KMS-11 (cell line): ENCODE measurements around the gene POLR2I.

Experiments used
- H2AFZ ChIP-seq: fragments of 200-600 bp; sonication (generic); 2 replicates; pipeline ENCODE4 v1.6.1; 2016; ENCODE audit warnings: antibody characterized with exemption, mixed run types, low read depth
- H3K27ac ChIP-seq: fragments of 200-600 bp; sonication (generic); 2 replicates; pipeline ENCODE4 v1.6.1; 2016; ENCODE audit warnings: mild to moderate bottlenecking, mixed run types
- H3K27me3 ChIP-seq: fragments of 200-600 bp; sonication (generic); 2 replicates; pipeline ENCODE4 v1.6.1; 2017; ENCODE audit warnings: mild to moderate bottlenecking, low read depth, mixed run types, moderate library complexity; ENCODE audit not compliant: insufficient read depth
- H3K36me3 ChIP-seq: fragments of 200-600 bp; sonication (generic); 2 replicates; pipeline ENCODE4 v1.6.1; 2017; ENCODE audit warnings: mild to moderate bottlenecking, mixed run types; ENCODE audit not compliant: insufficient read depth
- H3K4me1 ChIP-seq: fragments of 200-600 bp; sonication (generic); 2 replicates; pipeline ENCODE4 v1.6.1; 2016; ENCODE audit warnings: mild to moderate bottlenecking, low read depth, mixed run types; ENCODE audit not compliant: poor library complexity, severe bottlenecking
- H3K4me2 ChIP-seq: fragments of 200-600 bp; sonication (generic); 2 replicates; pipeline ENCODE4 v1.7.0; 2016; ENCODE audit warnings: mild to moderate bottlenecking, mixed run types
- H3K4me3 ChIP-seq: fragments of 200-600 bp; sonication (generic); IDR thresholded peaks from 2 replicates; pipeline ENCODE4 v1.6.1; 2017; ENCODE audit warnings: low read depth, low read length, mixed read lengths; ENCODE audit not compliant: insufficient read depth
- H3K79me2 ChIP-seq: fragments of 200-600 bp; sonication (generic); 2 replicates; pipeline ENCODE4 v1.6.1; 2016; ENCODE audit warnings: low read depth, mixed run types; ENCODE audit not compliant: insufficient read depth
- H3K9ac ChIP-seq: fragments of 200-600 bp; sonication (generic); 2 replicates; pipeline ENCODE4 v1.6.1; 2016; ENCODE audit warnings: mild to moderate bottlenecking, mixed run types
- H4K20me1 ChIP-seq: fragments of 200-600 bp; sonication (generic); 2 replicates; pipeline ENCODE4 v1.6.1; 2016; ENCODE audit warnings: mild to moderate bottlenecking, mixed run types; ENCODE audit not compliant: insufficient read depth
- CTCF ChIP-seq: fragments of 200-600 bp; sonication (generic); conservative IDR thresholded peaks from 2 replicates; pipeline ENCODE4 v1.6.1; 2017; ENCODE audit warnings: low read depth, mild to moderate bottlenecking, antibody characterized with exemption, low read length, moderate library complexity, mixed read lengths

Gene POLR2I

DNA sequence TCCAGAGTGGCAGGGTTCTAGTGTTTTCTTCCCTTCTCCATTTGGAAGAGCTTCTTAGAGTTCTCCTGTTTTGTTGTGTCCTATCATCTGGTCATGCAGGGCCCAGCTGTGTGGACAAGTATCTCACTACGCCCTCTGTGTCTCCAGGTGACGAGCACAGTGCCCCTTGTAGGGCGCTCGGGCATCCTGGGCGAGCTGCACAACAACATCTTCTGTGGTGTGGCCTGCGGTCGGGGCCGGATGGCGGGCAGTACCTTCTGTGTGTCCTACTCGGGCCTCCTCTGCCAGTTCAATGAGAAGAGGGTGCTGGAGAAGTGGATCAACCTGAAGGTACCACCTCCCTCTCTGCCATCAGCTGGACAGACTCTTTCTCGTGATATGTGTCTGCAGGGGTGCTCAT is 47.0 kb downstream of the POLR2I start:
- Histone ChIP-seq H3K27ac (no peak overlapping the region), H3K4me1 (no peaks in the 10 kb centered on the region), H4K20me1 (no peaks in the 10 kb centered on the region), H3K36me3 (0 out of 2 replicates have a peak, but pooled peaks cover 4% of the 10 kb centered on the region), H3K4me2 (no peak overlapping the region), H3K9ac (no peak overlapping the region), H3K79me2 (no peaks in the 10 kb centered on the region; the same call in 1 of the 2 replicates), H3K4me3 (no peak overlapping the region), H2AFZ (no peak overlapping the region), H3K27me3 (no peaks in the 10 kb centered on the region)
- TF ChIP-seq CTCF, result no peak

DNA sequence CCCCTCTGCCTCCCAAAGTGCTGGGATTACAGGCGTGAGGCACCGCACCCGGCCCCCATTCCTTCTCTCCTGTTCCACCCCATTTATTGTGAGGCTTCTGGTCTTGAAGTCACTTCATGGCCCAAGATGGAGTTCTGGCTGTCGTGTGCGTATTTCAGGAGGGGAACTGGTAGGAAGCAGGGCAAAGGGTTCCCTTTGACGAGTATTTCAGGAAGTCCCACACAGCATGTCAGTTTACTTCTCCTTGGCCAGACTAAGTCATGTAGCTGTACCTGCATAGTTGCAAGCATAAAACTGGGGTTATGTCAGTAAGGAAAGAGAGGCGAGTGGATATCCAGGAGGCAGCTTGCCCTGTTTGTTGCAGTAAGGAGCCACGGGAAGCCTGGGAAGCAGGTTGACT is 49.8 kb downstream of the POLR2I start:
- Histone ChIP-seq H3K4me2 (no peak overlapping the region), H4K20me1 (no peaks in the 10 kb centered on the region), H3K4me1 (no peaks in the 10 kb centered on the region), H3K9ac (no peak overlapping the region), H3K27ac (no peak overlapping the region), H2AFZ (no peak overlapping the region), H3K4me3 (no peak overlapping the region), H3K36me3 (0 out of 2 replicates have a peak, but pooled peaks cover 4% of the 10 kb centered on the region), H3K27me3 (no peaks in the 10 kb centered on the region), H3K79me2 (peaks cover 4% of the 10 kb centered on the region)
- no peak for TF ChIP-seq CTCF
